H9 (cell line): ENCODE results near the gene ACOXL. TPM values are rescaled to one million over a fixed set of nuclear protein-coding genes. Genes with fewer than 3 reads are reported as not detected.
A peak's percentile ranks its signal among the peaks of the same experiment; 100 is the strongest.

Experiments used
- DNase-seq: peaks from one replicate; pipeline ENCODE4 v3.0.0-alpha.2; 2017
- H2AFZ ChIP-seq: one replicate; pipeline ENCODE4 v1.6.1; 2013; ENCODE audit warnings: mild to moderate bottlenecking, low read length, control low read depth, moderate library complexity
- H2AK5ac ChIP-seq: 2 replicates; pipeline ENCODE4 v1.6.1; 2013; ENCODE audit warnings: low read length, control low read depth, mixed read lengths; ENCODE audit not compliant: insufficient read length
- H2BK120ac ChIP-seq: one replicate; pipeline ENCODE4 v1.6.1; 2013; ENCODE audit warnings: low read depth, mild to moderate bottlenecking, low read length, control low read depth, inconsistent platforms; ENCODE audit not compliant: poor library complexity, severe bottlenecking
- H2BK12ac ChIP-seq: 2 replicates; pipeline ENCODE4 v1.6.1; 2013; ENCODE audit warnings: low read length, control low read depth, mixed read lengths, low read depth; ENCODE audit not compliant: insufficient read length
- H2BK15ac ChIP-seq: 2 replicates; pipeline ENCODE4 v1.6.1; 2013; ENCODE audit warnings: low read depth, low read length, control low read depth
- H2BK20ac ChIP-seq: one replicate; pipeline ENCODE4 v1.6.1; 2013; ENCODE audit warnings: low read depth, mild to moderate bottlenecking, low read length, control low read depth, inconsistent platforms; ENCODE audit not compliant: poor library complexity, severe bottlenecking
- H2BK5ac ChIP-seq: 2 replicates; pipeline ENCODE4 v1.6.1; 2013; ENCODE audit warnings: low read length, control low read depth, mixed read lengths; ENCODE audit not compliant: insufficient read length
- H3K14ac ChIP-seq: 2 replicates; pipeline ENCODE4 v1.6.1; 2013; ENCODE audit warnings: low read length, control low read depth; ENCODE audit not compliant: insufficient read depth
- H3K18ac ChIP-seq: 2 replicates; pipeline ENCODE4 v1.6.1; 2013; ENCODE audit warnings: low read depth, mild to moderate bottlenecking, mixed read lengths, low read length, control low read depth; ENCODE audit not compliant: insufficient read length
- H3K23ac ChIP-seq: 2 replicates; pipeline ENCODE4 v1.6.1; 2013; ENCODE audit warnings: low read length, control low read depth, mixed read lengths, low read depth; ENCODE audit not compliant: insufficient read length
- H3K23me2 ChIP-seq: 2 replicates; pipeline ENCODE4 v1.6.1; 2013; ENCODE audit warnings: low read depth, mild to moderate bottlenecking, mixed read lengths, low read length, control low read depth; ENCODE audit not compliant: insufficient read length, poor library complexity, severe bottlenecking
- H3K27ac ChIP-seq: 2 replicates; pipeline ENCODE4 v1.5.1; 2013; ENCODE audit warnings: low read length, control low read depth, mixed read lengths, low read depth; ENCODE audit not compliant: insufficient read length
- H3K27me3 ChIP-seq: 2 replicates; pipeline ENCODE4 v1.6.1; 2013; ENCODE audit warnings: low read length, control low read depth, inconsistent platforms; ENCODE audit not compliant: insufficient read depth
- H3K4ac ChIP-seq: 2 replicates; pipeline ENCODE4 v1.6.1; 2013; ENCODE audit warnings: low read depth, mild to moderate bottlenecking, control low read depth, inconsistent platforms, low read length, moderate library complexity
- H3K4me1 ChIP-seq: 2 replicates; pipeline ENCODE4 v1.6.1; 2013; ENCODE audit warnings: low read length, control low read depth, inconsistent platforms; ENCODE audit not compliant: insufficient read depth
- H3K4me2 ChIP-seq: 2 replicates; pipeline ENCODE4 v1.6.1; 2013; ENCODE audit warnings: low read length, control low read depth, mixed read lengths; ENCODE audit not compliant: insufficient read length, insufficient read depth
- H3K56ac ChIP-seq: 2 replicates; pipeline ENCODE4 v1.6.1; 2013; ENCODE audit warnings: low read depth, mild to moderate bottlenecking, mixed read lengths, low read length, control low read depth; ENCODE audit not compliant: insufficient read length
- H3K79me1 ChIP-seq: 2 replicates; pipeline ENCODE4 v1.6.1; 2013; ENCODE audit warnings: low read depth, mild to moderate bottlenecking, moderate library complexity, low read length, control low read depth, inconsistent platforms; ENCODE audit not compliant: insufficient read depth, poor library complexity, severe bottlenecking
- H3K79me2 ChIP-seq: 2 replicates; pipeline ENCODE4 v1.6.1; 2013; ENCODE audit warnings: low read length, control low read depth, inconsistent platforms; ENCODE audit not compliant: insufficient read depth
- H3K9ac ChIP-seq: 2 replicates; pipeline ENCODE4 v1.6.1; 2013; ENCODE audit warnings: low read length, control low read depth, mixed read lengths; ENCODE audit not compliant: insufficient read length; ENCODE audit errors: extremely low read depth
- H3K9me3 ChIP-seq: one replicate; pipeline ENCODE4 v1.6.1; 2013; ENCODE audit warnings: low read depth, low read length, inconsistent platforms; ENCODE audit not compliant: control insufficient read depth
- H3T11ph ChIP-seq: one replicate; pipeline ENCODE4 v1.6.1; 2013; ENCODE audit warnings: mild to moderate bottlenecking, low read length, control low read depth, inconsistent platforms
- H4K20me1 ChIP-seq: one replicate; pipeline ENCODE4 v1.6.1; 2013; ENCODE audit not compliant: control insufficient read depth, insufficient read length, insufficient read depth
- H4K5ac ChIP-seq: 2 replicates; pipeline ENCODE4 v1.6.1; 2013; ENCODE audit warnings: low read depth, mild to moderate bottlenecking, mixed read lengths, low read length, control low read depth; ENCODE audit not compliant: insufficient read length
- H4K8ac ChIP-seq: replicated peaks from 2 replicates; pipeline ENCODE4 v1.6.1; 2013; ENCODE audit warnings: low read length, control low read depth, mixed read lengths, low read depth; ENCODE audit not compliant: insufficient read length
- H4K91ac ChIP-seq: 2 replicates; pipeline ENCODE4 v1.6.1; 2013; ENCODE audit warnings: low read depth, mild to moderate bottlenecking, moderate library complexity, mixed read lengths, low read length, control low read depth; ENCODE audit not compliant: insufficient read length
- H3K27ac Mint-ChIP-seq, 3 experiments: 2 replicates in 2 of 3; 3 replicates in 1 of 3; pipeline ENCODE4 v1.8.0; 2020 to 2021; ENCODE audit warnings: mixed read lengths in 3 of 3, mild to moderate bottlenecking in 1 of 3, moderate library complexity in 1 of 3
- H3K27me3 Mint-ChIP-seq: 2 replicates; pipeline ENCODE4 v1.8.0; 2021; ENCODE audit warnings: low read depth, mild to moderate bottlenecking, moderate library complexity, mixed read lengths
- H3K36me3 Mint-ChIP-seq, 3 experiments: 2 replicates in 2 of 3; 3 replicates in 1 of 3; pipeline ENCODE4 v1.8.0; 2020 to 2021; ENCODE audit warnings: low read depth in 3 of 3, mixed read lengths in 3 of 3; ENCODE audit not compliant: insufficient read depth in 1 of 3
- H3K4me1 Mint-ChIP-seq, 2 experiments: 2 replicates each; pipeline ENCODE4 v1.8.0; 2020; ENCODE audit warnings: mixed read lengths in 2 of 2
- H3K4me3 Mint-ChIP-seq, 2 experiments: 2 replicates in 1 of 2; 3 replicates in 1 of 2; pipeline ENCODE4 v1.8.0; 2020 to 2021; ENCODE audit warnings: mild to moderate bottlenecking in 2 of 2, mixed read lengths in 2 of 2, moderate library complexity in 1 of 2
- H3K9me3 Mint-ChIP-seq, 2 experiments: 2 replicates in 1 of 2; 3 replicates in 1 of 2; pipeline ENCODE4 v1.8.0; 2020; ENCODE audit warnings: mild to moderate bottlenecking in 2 of 2, mixed read lengths in 2 of 2, moderate library complexity in 1 of 2
- WGBS: extraction: QIAGEN DNeasy Blood & Tissue Kit; methylation state at CpG from one replicate; pipeline ENCODE4 v1.1.7; 2013; ENCODE audit warnings: missing lambda C conversion rate, low lambda C conversion rate, mixed read lengths; ENCODE audit not compliant: insufficient read length; ENCODE audit errors: extremely low coverage; 5-methylcytosine and 5-hydroxymethylcytosine counted together
- total RNA-seq: library from RNA; stranded (reverse); gene quantifications from 2 replicates; pipeline ENCODE4 v1.2.1, GENCODE V29; 2021
- TF ChIP-seq, protein P1 (sequence below): fragments of 200-600 bp; sonication (generic); conservative IDR thresholded peaks from 3 replicates; pipeline ENCODE4 v1.8.0; 2021; ENCODE audit warnings: antibody characterized with exemption, mild to moderate bottlenecking

The ACOXL gene
- total RNA-seq, 1 experiment from 2014 or later: 37.6 TPM

DNA sequence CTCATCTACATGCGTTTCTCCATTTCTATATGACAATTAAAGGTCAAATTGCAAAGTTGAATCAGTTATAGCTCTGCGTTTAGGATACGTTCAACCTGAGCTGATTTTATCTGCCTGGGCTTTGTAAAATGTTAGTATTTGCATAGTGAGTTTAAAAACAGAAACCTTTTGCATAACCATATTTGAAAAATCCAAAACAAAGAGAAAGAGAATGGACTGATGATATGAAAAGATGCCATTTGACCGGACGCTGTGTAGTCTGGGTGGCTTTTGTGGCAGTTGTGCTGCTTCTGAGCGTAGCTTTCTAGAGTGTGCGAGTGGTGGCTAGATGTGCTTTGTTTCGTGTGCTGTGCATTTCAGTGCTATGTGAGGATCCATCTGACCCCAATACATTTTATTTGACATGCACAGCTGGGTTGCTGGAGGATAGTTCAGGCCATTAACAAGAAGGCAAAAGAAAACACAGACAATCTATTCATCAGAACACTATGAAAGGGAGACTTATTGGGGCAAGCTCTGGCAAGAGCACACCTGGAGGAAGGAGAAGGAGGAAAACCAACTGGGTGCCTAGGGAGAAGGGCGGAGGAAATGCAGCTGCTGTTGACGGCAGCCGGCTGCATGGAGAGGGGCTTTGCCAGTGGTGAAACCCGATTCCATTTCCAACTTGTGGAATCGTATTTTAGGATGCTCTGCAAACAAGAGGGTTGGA is 126.8 kb downstream of the ACOXL start:
- Histone ChIP-seq H2BK5ac (no peak overlapping the region), H4K20me1 (no peaks in the 10 kb centered on the region), H3K4ac (no peak overlapping the region), H3K56ac (no peak overlapping the region), H3K23ac (no peak overlapping the region), H3K79me1 (no peaks in the 10 kb centered on the region), H3K79me2 (no peaks in the 10 kb centered on the region), H2AK5ac (no peak overlapping the region), H3T11ph (no peak overlapping the region), H4K8ac (no peak overlapping the region), H3K4me2 (no peak overlapping the region), H2AFZ (no peak overlapping the region), H3K14ac (no peak overlapping the region), H3K27me3 (no peaks in the 10 kb centered on the region), H2BK120ac (no peak overlapping the region), H3K18ac (no peak overlapping the region), H4K5ac (no peak overlapping the region), H3K27ac (no peak overlapping the region), H4K91ac (no peak overlapping the region), H2BK20ac (no peak overlapping the region), H3K9me3 (no peaks in the 10 kb centered on the region), H3K9ac (no peak overlapping the region), H3K23me2 (no peaks in the 10 kb centered on the region), H3K4me1 (peaks cover 10% of the 10 kb centered on the region; the same call in 1 of the 2 replicates), H2BK12ac (no peak overlapping the region), H2BK15ac (no peak overlapping the region)
- no peaks in the 10 kb centered on the region; the same call in 1 of the 2 replicates for H3K27me3 Mint-ChIP-seq
- H3K27ac Mint-ChIP-seq: peak overlapping the region in 2 of 3 experiments; percentile 4 to 58; a peak in 5 of 7 replicates
- H3K36me3 Mint-ChIP-seq: peaks cover 9 to 45% (median 40%) of the 10 kb centered on the region in 3 experiments; a peak in 6 of 7 replicates
- no peaks in the 10 kb centered on the region for H3K9me3 Mint-ChIP-seq
- no CpG with 5 or more reads among the region's 13 CpGs for WGBS
- H3K4me3 Mint-ChIP-seq: peak overlapping the region in 1 of 2 experiments; percentile 4; a peak in 1 of 5 replicates
- TF ChIP-seq, protein P1, sequence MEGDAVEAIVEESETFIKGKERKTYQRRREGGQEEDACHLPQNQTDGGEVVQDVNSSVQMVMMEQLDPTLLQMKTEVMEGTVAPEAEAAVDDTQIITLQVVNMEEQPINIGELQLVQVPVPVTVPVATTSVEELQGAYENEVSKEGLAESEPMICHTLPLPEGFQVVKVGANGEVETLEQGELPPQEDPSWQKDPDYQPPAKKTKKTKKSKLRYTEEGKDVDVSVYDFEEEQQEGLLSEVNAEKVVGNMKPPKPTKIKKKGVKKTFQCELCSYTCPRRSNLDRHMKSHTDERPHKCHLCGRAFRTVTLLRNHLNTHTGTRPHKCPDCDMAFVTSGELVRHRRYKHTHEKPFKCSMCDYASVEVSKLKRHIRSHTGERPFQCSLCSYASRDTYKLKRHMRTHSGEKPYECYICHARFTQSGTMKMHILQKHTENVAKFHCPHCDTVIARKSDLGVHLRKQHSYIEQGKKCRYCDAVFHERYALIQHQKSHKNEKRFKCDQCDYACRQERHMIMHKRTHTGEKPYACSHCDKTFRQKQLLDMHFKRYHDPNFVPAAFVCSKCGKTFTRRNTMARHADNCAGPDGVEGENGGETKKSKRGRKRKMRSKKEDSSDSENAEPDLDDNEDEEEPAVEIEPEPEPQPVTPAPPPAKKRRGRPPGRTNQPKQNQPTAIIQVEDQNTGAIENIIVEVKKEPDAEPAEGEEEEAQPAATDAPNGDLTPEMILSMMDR: no peak
- no peak for DNase-seq
- peaks cover 24 to 44% of the 10 kb centered on the region in 2 experiments for H3K4me1 Mint-ChIP-seq
